OCI-LY1 (cell line): ENCODE measurements around the gene FXYD1.

Experiments
- H2AFZ ChIP-seq: fragments of 200-600 bp; sonication (generic), shearing (Covaris generic); 2 replicates; pipeline ENCODE4 v1.6.0; 2014; ENCODE audit warnings: antibody characterized with exemption, mild to moderate bottlenecking, low read length
- H3F3A ChIP-seq: fragments of 200-600 bp; sonication (generic), shearing (Covaris generic); 2 replicates; pipeline ENCODE4 v1.6.0; 2014; ENCODE audit warnings: mild to moderate bottlenecking, antibody characterized with exemption, low read length, moderate library complexity; ENCODE audit not compliant: insufficient read depth
- H3K27ac ChIP-seq: fragments of 200-600 bp; sonication (generic); 2 replicates; pipeline ENCODE4 v1.5.1; 2014; ENCODE audit warnings: low read length, mixed run types, mild to moderate bottlenecking, low read depth; ENCODE audit not compliant: poor library complexity, severe bottlenecking
- H3K27me3 ChIP-seq: fragments of 200-600 bp; sonication (generic); 2 replicates; pipeline ENCODE4 v1.6.0; 2014; ENCODE audit warnings: antibody characterized with exemption, mild to moderate bottlenecking, low read length, moderate library complexity; ENCODE audit not compliant: insufficient read depth
- H3K36me3 ChIP-seq: fragments of 200-600 bp; sonication (generic); 2 replicates; pipeline ENCODE4 v1.6.1; 2014; ENCODE audit warnings: mild to moderate bottlenecking, antibody characterized with exemption, low read length, moderate library complexity, mixed read lengths; ENCODE audit not compliant: insufficient read depth
- H3K4me1 ChIP-seq: fragments of 200-600 bp; sonication (generic); 2 replicates; pipeline ENCODE4 v1.5.1; 2014; ENCODE audit warnings: mild to moderate bottlenecking, low read length, moderate library complexity; ENCODE audit not compliant: insufficient read depth, severe bottlenecking
- H3K4me2 ChIP-seq: fragments of 200-600 bp; sonication (generic), shearing (Covaris generic); 2 replicates; pipeline ENCODE4 v1.6.1; 2014; ENCODE audit warnings: low read length
- H3K4me3 ChIP-seq: fragments of 200-600 bp; sonication (generic); 2 replicates; pipeline ENCODE4 v1.5.1; 2014; ENCODE audit warnings: low read length, low read depth, mild to moderate bottlenecking, mixed read lengths; ENCODE audit not compliant: poor library complexity, severe bottlenecking
- H3K79me2 ChIP-seq: fragments of 200-600 bp; shearing (Covaris generic); 2 replicates; pipeline ENCODE4 v1.6.1; 2016; ENCODE audit warnings: mixed run types, low read length, mixed read lengths; ENCODE audit not compliant: insufficient read depth
- H3K9ac ChIP-seq: fragments of 200-600 bp; sonication (generic), shearing (Covaris generic); 2 replicates; pipeline ENCODE4 v1.6.1; 2014; ENCODE audit warnings: mild to moderate bottlenecking, low read length, mixed read lengths
- H3K9me2 ChIP-seq: fragments of 200-600 bp; sonication (generic), shearing (Covaris generic); 2 replicates; pipeline ENCODE4 v1.6.1; 2014; ENCODE audit warnings: low read depth, mild to moderate bottlenecking, low read length, mixed read lengths
- H3K9me3 ChIP-seq: fragments of 200-600 bp; shearing (Covaris generic); 2 replicates; pipeline ENCODE4 v1.6.1; 2014; ENCODE audit warnings: low read length, mixed read lengths
- H4K20me1 ChIP-seq: fragments of 200-600 bp; sonication (generic), shearing (Covaris generic); 2 replicates; pipeline ENCODE4 v1.6.0; 2016; ENCODE audit warnings: mild to moderate bottlenecking, low read length; ENCODE audit not compliant: insufficient read depth
- EZH2 ChIP-seq: fragments of 200-600 bp; sonication (generic), shearing (Covaris generic); IDR thresholded peaks from 2 replicates; pipeline ENCODE4 v1.8.0; 2017; ENCODE audit warnings: borderline replicate concordance, mixed run types, mild to moderate bottlenecking, antibody characterized with exemption, low read length, moderate library complexity, mixed read lengths
- TF ChIP-seq, protein P1 (sequence below): fragments of 200-600 bp; sonication (generic), shearing (Covaris generic); IDR thresholded peaks from 2 replicates; pipeline ENCODE4 v1.5.1; 2017; ENCODE audit warnings: mild to moderate bottlenecking, antibody characterized with exemption, low read length, moderate library complexity, mixed read lengths

The FXYD1 gene

GRCh38 chr19:35090506-35091214 lies 48.0 kb upstream of the FXYD1 start:
- Histone ChIP-seq H3K36me3 (no peaks in the 10 kb centered on the region), H3K4me2 (peak overlapping the region; percentile 30), H3K9me3 (no peaks in the 10 kb centered on the region), H3K4me3 (peak overlapping the region; percentile 16), H3K9ac (no peak overlapping the region; the same call in 1 of the 2 replicates), H3K4me1 (peaks cover 24% of the 10 kb centered on the region), H3K9me2 (no peaks in the 10 kb centered on the region), H2AFZ (no peak overlapping the region), H3K27ac (no peak overlapping the region), H3K27me3 (no peaks in the 10 kb centered on the region), H3F3A (no peaks in the 10 kb centered on the region), H3K79me2 (no peaks in the 10 kb centered on the region), H4K20me1 (no peaks in the 10 kb centered on the region)
- no peak for TF ChIP-seq EZH2
- TF ChIP-seq, protein P1, sequence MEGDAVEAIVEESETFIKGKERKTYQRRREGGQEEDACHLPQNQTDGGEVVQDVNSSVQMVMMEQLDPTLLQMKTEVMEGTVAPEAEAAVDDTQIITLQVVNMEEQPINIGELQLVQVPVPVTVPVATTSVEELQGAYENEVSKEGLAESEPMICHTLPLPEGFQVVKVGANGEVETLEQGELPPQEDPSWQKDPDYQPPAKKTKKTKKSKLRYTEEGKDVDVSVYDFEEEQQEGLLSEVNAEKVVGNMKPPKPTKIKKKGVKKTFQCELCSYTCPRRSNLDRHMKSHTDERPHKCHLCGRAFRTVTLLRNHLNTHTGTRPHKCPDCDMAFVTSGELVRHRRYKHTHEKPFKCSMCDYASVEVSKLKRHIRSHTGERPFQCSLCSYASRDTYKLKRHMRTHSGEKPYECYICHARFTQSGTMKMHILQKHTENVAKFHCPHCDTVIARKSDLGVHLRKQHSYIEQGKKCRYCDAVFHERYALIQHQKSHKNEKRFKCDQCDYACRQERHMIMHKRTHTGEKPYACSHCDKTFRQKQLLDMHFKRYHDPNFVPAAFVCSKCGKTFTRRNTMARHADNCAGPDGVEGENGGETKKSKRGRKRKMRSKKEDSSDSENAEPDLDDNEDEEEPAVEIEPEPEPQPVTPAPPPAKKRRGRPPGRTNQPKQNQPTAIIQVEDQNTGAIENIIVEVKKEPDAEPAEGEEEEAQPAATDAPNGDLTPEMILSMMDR, result peak; percentile 73

GRCh38 chr19:35093430-35093829 lies 45.2 kb upstream of the FXYD1 start:
- Histone ChIP-seq H3K9me3 (no peaks in the 10 kb centered on the region), H4K20me1 (no peaks in the 10 kb centered on the region), H3K9ac (no peak overlapping the region), H2AFZ (no peak overlapping the region), H3K4me3 (no peak overlapping the region), H3K9me2 (no peaks in the 10 kb centered on the region), H3K27ac (no peak overlapping the region), H3K36me3 (no peaks in the 10 kb centered on the region), H3K4me1 (peaks cover 11% of the 10 kb centered on the region), H3K4me2 (no peak overlapping the region), H3F3A (no peaks in the 10 kb centered on the region), H3K79me2 (no peaks in the 10 kb centered on the region), H3K27me3 (no peaks in the 10 kb centered on the region)
- TF ChIP-seq, protein P1, result no peak
- no peak for TF ChIP-seq EZH2

DNA sequence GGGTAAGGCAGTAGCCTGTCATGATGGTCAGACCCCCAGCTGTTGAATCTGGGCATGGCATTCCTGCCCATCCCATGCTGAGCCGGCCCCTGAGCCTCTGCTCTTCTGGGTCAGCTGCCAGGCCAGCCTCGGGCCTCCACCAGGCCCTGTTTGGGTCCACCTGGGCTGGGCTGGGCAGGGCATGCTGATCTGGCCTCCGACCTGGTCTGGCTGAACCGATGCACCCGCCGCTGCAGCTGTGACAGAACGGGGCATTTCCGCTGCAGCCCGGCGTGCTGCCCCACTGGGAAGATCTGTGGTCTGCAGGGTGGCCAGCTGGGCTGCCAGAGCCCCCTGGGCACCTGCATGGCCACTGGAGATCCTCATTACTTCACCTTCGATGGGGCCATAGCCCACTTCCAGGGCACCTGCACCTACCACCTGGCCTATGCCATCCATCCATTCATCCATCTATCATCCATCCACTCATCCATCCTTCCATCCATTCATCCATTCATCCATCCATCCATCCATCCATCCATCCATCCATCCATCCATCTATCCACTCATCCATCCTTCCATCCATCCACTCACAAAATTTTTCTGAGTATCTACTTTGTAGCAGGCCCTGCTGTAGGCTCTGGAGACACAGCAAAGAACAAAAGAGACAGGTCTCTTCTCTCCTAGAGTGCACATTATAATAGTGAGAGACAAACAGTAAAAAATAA lies 44.5 kb upstream of the FXYD1 start:
- Histone ChIP-seq H3F3A (no peaks in the 10 kb centered on the region), H3K27ac (no peak overlapping the region), H3K36me3 (no peaks in the 10 kb centered on the region), H3K4me2 (no peak overlapping the region), H2AFZ (no peak overlapping the region), H3K4me3 (no peak overlapping the region), H3K9me2 (no peaks in the 10 kb centered on the region), H3K9me3 (no peaks in the 10 kb centered on the region), H3K9ac (no peak overlapping the region), H4K20me1 (no peaks in the 10 kb centered on the region), H3K27me3 (no peaks in the 10 kb centered on the region), H3K79me2 (no peaks in the 10 kb centered on the region), H3K4me1 (peaks cover 11% of the 10 kb centered on the region)
- TF ChIP-seq, protein P1, result no peak
- no peak for TF ChIP-seq EZH2
